Thyroid gland (tissue), 4 donors: ENCODE data around the gene NUDT1.

Source experiments
- POLR2A ChIP-seq, 2 donors: fragments of 450-650 bp; IDR thresholded peaks; one replicate each; pipeline ENCODE4 v1.6.1; 2017; ENCODE audit warnings: antibody characterized with exemption in 2 of 2, mild to moderate bottlenecking in 2 of 2, moderate library complexity in 1 of 2
- TF ChIP-seq, protein P1 (sequence below), 6 experiments: fragments of 200-600 bp in 3 of 6; fragments of 450-650 bp in 3 of 6; sonication (generic) in 3 of 6; IDR thresholded peaks; one replicate each; pipeline ENCODE4 v1.5.1; 2016 to 2019; ENCODE audit warnings: antibody characterized with exemption in 6 of 6, mild to moderate bottlenecking in 2 of 6, inconsistent platforms in 1 of 6, moderate library complexity in 1 of 6

DNA sequence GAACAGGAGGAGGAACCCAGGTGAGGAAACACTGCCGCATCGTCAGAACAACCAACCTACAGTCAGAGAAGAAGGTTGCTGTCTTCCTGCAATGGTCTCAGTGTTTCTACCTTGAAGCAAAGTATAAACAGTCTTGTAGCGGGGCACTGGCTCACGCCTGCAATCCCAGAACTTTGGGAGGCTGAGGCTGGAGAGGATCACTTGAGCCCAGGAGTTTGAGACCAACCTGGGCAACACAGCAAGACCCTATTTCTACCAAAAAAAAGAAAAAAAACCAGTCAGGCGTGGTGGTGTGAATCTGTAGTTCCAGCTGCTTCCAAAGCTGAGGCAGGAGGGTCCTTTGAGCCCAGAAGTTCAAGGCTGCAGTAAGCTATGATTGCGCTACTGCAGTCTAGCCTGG, 48.9 kb downstream of the NUDT1 start:
- TF ChIP-seq, protein P1, sequence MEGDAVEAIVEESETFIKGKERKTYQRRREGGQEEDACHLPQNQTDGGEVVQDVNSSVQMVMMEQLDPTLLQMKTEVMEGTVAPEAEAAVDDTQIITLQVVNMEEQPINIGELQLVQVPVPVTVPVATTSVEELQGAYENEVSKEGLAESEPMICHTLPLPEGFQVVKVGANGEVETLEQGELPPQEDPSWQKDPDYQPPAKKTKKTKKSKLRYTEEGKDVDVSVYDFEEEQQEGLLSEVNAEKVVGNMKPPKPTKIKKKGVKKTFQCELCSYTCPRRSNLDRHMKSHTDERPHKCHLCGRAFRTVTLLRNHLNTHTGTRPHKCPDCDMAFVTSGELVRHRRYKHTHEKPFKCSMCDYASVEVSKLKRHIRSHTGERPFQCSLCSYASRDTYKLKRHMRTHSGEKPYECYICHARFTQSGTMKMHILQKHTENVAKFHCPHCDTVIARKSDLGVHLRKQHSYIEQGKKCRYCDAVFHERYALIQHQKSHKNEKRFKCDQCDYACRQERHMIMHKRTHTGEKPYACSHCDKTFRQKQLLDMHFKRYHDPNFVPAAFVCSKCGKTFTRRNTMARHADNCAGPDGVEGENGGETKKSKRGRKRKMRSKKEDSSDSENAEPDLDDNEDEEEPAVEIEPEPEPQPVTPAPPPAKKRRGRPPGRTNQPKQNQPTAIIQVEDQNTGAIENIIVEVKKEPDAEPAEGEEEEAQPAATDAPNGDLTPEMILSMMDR (IDR thresholded peaks at IDR 0.05), result no peak
- no peak for TF ChIP-seq POLR2A (IDR thresholded peaks at IDR 0.05)
